MV-4-11 (cell line): Measurements from ENCODE around the gene PILRB.

Experiments used
- DNase-seq: peaks from one replicate; lab custom pipeline; 2025; lab: John Stamatoyannopoulos, UW

Gene PILRB

DNA sequence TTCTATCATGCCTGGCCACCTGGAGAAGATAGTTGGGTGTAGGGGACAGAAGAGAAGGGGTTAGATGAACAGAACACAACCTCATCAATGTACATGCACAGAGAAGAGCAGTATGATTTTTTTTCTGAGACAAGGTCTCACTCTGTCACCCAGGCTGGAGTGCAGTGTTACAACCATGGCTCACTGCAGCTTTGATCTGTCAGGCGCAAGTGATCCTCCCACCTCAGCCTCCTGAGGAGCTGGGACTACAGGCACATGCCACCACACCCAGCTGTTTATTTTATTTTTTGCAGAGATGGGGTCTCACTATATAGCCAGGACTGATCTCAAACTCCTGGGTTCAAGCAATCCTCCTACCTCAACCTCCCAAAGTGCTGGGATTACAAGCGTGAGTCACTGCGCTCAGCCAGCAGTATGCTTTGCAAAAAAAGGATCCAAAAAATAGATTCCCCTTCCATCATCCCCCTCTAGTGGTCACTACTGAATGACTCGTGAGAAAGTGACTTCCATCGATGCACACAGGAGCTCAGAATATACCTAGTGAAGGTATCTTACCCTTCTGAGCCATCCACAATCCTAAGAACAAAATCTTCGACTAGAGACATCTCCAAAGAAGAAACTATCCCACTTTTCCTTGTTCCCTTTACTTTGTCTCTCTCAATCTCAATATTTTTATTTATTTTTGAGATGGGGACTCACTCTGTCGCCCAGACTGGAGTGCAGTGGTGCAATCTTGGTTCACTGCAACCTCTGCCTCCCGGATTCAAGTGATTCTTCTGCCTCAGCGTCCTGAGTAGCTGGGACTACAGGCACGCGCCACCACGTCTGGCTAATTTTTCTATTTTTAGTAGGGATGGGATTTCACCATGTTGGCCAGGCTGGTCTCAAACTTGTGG is 49.6 kb downstream of the PILRB start:
- peak; percentile 78 for DNase-seq

DNA sequence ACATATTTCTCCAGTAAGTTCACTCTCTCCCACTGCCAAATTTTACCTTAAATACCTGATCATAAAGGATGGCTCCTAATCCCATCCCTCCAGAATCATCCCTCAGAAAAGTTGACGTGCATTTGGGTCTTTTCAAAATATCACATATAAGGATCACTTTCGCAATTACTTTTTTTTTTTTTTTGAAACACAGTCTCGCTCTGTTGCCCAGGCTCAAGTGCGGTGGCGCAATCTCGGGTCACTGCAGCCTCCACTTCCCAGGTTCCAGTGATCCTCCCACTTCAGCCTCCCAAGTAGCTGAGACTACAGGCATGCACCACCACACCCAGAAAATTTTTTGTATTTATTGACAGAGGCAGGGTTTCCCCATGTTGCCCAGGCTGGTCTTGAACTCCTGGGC is 53.2 kb downstream of the PILRB start:
- no peak for DNase-seq

DNA sequence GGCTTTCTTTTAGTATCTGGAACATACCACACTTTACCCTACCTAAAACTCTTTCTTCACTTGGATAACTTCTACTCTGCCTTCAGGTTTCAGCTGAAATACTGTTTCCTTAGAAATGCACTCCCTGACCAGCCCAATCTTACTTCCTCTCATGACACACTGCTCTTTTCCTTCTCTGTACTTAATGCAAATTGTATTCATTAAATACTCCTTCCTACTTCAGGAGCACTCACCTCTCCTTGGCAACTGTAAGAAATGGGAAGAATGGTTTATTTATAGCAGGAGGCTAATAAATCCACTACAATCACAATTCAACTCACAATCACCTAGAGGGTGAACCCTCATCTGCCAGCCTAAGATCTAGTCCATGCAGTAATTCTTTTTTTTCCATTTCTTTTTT is 55.4 kb downstream of the PILRB start:
- DNase-seq, result no peak

DNA sequence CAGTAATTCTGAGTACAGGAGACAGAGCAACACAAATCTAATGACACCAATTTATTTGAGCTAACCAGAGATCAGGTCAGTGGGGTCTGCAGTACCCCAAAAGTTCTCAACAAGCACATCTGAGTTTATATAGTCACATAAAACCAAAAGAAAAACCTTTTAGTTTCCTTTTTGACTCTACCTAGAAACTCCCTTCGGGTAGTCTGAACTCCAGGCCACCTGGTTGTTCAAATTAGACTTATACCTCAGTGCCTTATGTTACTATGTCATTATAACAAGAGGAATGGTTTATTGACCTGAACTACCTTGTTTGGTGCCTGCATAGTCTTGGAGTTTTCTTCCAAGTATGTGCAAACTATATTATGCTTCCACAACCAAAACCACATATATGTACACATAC is 56.0 kb downstream of the PILRB start:
- no peak for DNase-seq

DNA sequence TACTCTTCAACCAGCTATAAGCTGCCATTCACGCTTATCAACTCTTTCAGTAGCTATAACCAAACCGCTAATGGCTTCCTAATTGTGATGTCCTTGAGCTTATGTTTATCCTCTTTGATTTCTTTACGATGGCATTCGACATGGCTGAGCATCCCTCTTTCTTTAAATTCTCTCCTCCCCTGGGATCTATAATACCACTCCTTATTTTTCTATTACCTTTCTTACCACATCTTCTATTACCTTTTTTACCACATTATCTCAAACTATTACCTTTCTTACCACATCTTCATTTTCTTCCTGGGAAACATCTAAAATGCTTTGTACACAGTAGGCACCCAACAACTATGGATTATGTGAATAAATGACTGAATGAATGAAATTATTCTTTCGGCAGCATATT is 57.5 kb downstream of the PILRB start:
- DNase-seq, result no peak
